DOHH2 (cell line): ENCODE results near the gene LAMC1.

ENCODE experiments used
- H3F3A ChIP-seq: fragments of 200-600 bp; sonication (generic), shearing (Covaris generic); 2 replicates; pipeline ENCODE4 v1.6.0; 2016; ENCODE audit warnings: antibody characterized with exemption, mild to moderate bottlenecking; ENCODE audit not compliant: control insufficient read depth, insufficient read depth
- H3K27ac ChIP-seq: fragments of 200-600 bp; sonication (generic); 2 replicates; pipeline ENCODE4 v1.5.1; 2014; ENCODE audit warnings: low read depth, mild to moderate bottlenecking, low read length, moderate library complexity
- H3K27me3 ChIP-seq: fragments of 200-600 bp; sonication (generic); 2 replicates; pipeline ENCODE4 v1.6.1; 2014; ENCODE audit warnings: mild to moderate bottlenecking, low read length, mixed read lengths; ENCODE audit not compliant: control insufficient read depth
- H3K36me3 ChIP-seq: fragments of 200-600 bp; sonication (generic); 2 replicates; pipeline ENCODE4 v1.6.1; 2014; ENCODE audit warnings: mild to moderate bottlenecking, low read length, moderate library complexity, mixed read lengths; ENCODE audit not compliant: control insufficient read depth
- H3K4me1 ChIP-seq: fragments of 200-600 bp; sonication (generic); 2 replicates; pipeline ENCODE4 v1.6.1; 2014; ENCODE audit warnings: mild to moderate bottlenecking, low read length, mixed read lengths; ENCODE audit not compliant: control insufficient read depth
- H3K4me2 ChIP-seq: fragments of 200-600 bp; sonication (generic); 2 replicates; pipeline ENCODE4 v1.6.0; 2014; ENCODE audit warnings: mild to moderate bottlenecking, low read length, moderate library complexity
- H3K4me3 ChIP-seq: fragments of 200-600 bp; sonication (generic); 2 replicates; pipeline ENCODE4 v1.5.1; 2014; ENCODE audit warnings: mild to moderate bottlenecking, low read length, mixed read lengths
- H3K79me2 ChIP-seq: fragments of 200-600 bp; sonication (generic); 2 replicates; pipeline ENCODE4 v1.6.1; 2014; ENCODE audit warnings: mild to moderate bottlenecking, low read length, mixed read lengths; ENCODE audit not compliant: control insufficient read depth
- H3K9me2 ChIP-seq: fragments of 200-600 bp; sonication (generic); replicated peaks from 2 replicates; pipeline ENCODE4 v1.6.1; 2014; ENCODE audit warnings: mild to moderate bottlenecking, low read length, mixed read lengths; ENCODE audit not compliant: control insufficient read depth
- H3K9me3 ChIP-seq: fragments of 200-600 bp; sonication (generic); 2 replicates; pipeline ENCODE4 v1.6.1; 2014; ENCODE audit warnings: antibody characterized with exemption, low read length, mixed read lengths; ENCODE audit not compliant: control insufficient read depth, insufficient read depth
- H4K20me1 ChIP-seq: fragments of 200-600 bp; sonication (generic); 2 replicates; pipeline ENCODE4 v1.6.0; 2014; ENCODE audit warnings: low read depth, mild to moderate bottlenecking, antibody characterized with exemption, low read length, moderate library complexity; ENCODE audit not compliant: control insufficient read depth, insufficient read depth
- CTCF ChIP-seq: fragments of 200-600 bp; sonication (generic); IDR thresholded peaks from one replicate; pipeline ENCODE4 v1.5.1; 2014; ENCODE audit warnings: antibody characterized with exemption, mild to moderate bottlenecking, low read depth, low read length; ENCODE audit not compliant: poor library complexity, severe bottlenecking
- EZH2phosphoT487 ChIP-seq: fragments of 200-600 bp; sonication (generic); IDR thresholded peaks from 2 replicates; pipeline ENCODE4 v1.6.1; 2017; ENCODE audit warnings: borderline replicate concordance, mild to moderate bottlenecking, antibody characterized with exemption, low read length, moderate library complexity, mixed read lengths

LAMC1 gene

GRCh38 chr1:183188240-183188639, 165.0 kb downstream of the LAMC1 start:
- Histone ChIP-seq H3K79me2 (no peaks in the 10 kb centered on the region), H3F3A (no peaks in the 10 kb centered on the region), H4K20me1 (no peaks in the 10 kb centered on the region), H3K4me3 (no peak overlapping the region), H3K9me3 (no peaks in the 10 kb centered on the region), H3K27me3 (peaks cover 14% of the 10 kb centered on the region; the same call in 1 of the 2 replicates), H3K27ac (no peak overlapping the region), H3K4me2 (no peak overlapping the region), H3K4me1 (no peaks in the 10 kb centered on the region), H3K36me3 (no peaks in the 10 kb centered on the region), H3K9me2 (no peaks in the 10 kb centered on the region)
- no peak for TF ChIP-seq CTCF
- no peak for TF ChIP-seq EZH2phosphoT487

- TF ChIP-seq CTCF (no peak), EZH2phosphoT487 (no peak)
- H3K27me3 ChIP-seq, result peaks cover 16% of the 10 kb centered on the region; the same call in 1 of the 2 replicates
- H4K20me1 ChIP-seq, result no peaks in the 10 kb centered on the region
- H3K4me3 ChIP-seq, result no peak overlapping the region
- no peak overlapping the region for H3K4me2 ChIP-seq
- no peak overlapping the region for H3K27ac ChIP-seq
- no peaks in the 10 kb centered on the region for H3K9me2 ChIP-seq
- no peaks in the 10 kb centered on the region for H3K9me3 ChIP-seq
- no peaks in the 10 kb centered on the region for H3K4me1 ChIP-seq
- H3K79me2 ChIP-seq, result no peaks in the 10 kb centered on the region
- H3F3A ChIP-seq, result no peaks in the 10 kb centered on the region
- H3K36me3 ChIP-seq, result no peaks in the 10 kb centered on the region
Observed at GRCh38 chr1:183191833-183192232, 168.6 kb downstream of the LAMC1 start.

GRCh38 chr1:183193963-183194525, 170.8 kb downstream of the LAMC1 start:
- TF ChIP-seq EZH2phosphoT487 (no peak), CTCF (no peak)
- Histone ChIP-seq H3K9me3 (no peaks in the 10 kb centered on the region), H3K27me3 (peaks cover 11% of the 10 kb centered on the region; the same call in 1 of the 2 replicates), H3K4me3 (no peak overlapping the region), H3F3A (no peaks in the 10 kb centered on the region), H3K9me2 (no peaks in the 10 kb centered on the region), H4K20me1 (no peaks in the 10 kb centered on the region), H3K79me2 (no peaks in the 10 kb centered on the region), H3K4me2 (no peak overlapping the region), H3K36me3 (no peaks in the 10 kb centered on the region), H3K27ac (no peak overlapping the region), H3K4me1 (no peaks in the 10 kb centered on the region)
